Fibroblast of lung (primary cell): ENCODE measurements around the gene ANKMY1. TPM values are rescaled to one million over a fixed set of nuclear protein-coding genes. Genes with fewer than 3 reads are reported as not detected.

Source experiments
- DNase-seq, 2 donors: peaks; one replicate each; pipeline versions ENCODE4 v3.0.0 to v3.0.0-alpha.2; 2010; ENCODE audit warnings: low read depth in 2 of 2
- H2AFZ ChIP-seq: 2 replicates; pipeline ENCODE4 v1.5.1; 2012; ENCODE audit warnings: low read length, control low read depth, inconsistent platforms
- H3K27ac ChIP-seq: 2 replicates; pipeline ENCODE4 v1.5.1; 2011; ENCODE audit warnings: low read length, control low read depth; ENCODE audit not compliant: insufficient read depth
- H3K27me3 ChIP-seq: 2 replicates; pipeline ENCODE4 v1.5.1; 2011; ENCODE audit warnings: mild to moderate bottlenecking, low read length; ENCODE audit not compliant: control insufficient read depth, insufficient read depth
- H3K36me3 ChIP-seq: 2 replicates; pipeline ENCODE4 v1.5.1; 2011; ENCODE audit warnings: low read length; ENCODE audit not compliant: control insufficient read depth, insufficient read depth
- H3K4me1 ChIP-seq: 2 replicates; pipeline ENCODE4 v1.5.1; 2011; ENCODE audit warnings: low read length; ENCODE audit not compliant: control insufficient read depth, insufficient read depth; ENCODE audit errors: extremely low read depth
- H3K4me2 ChIP-seq: 2 replicates; pipeline ENCODE4 v1.5.1; 2011; ENCODE audit warnings: low read length, control low read depth; ENCODE audit not compliant: insufficient read depth; ENCODE audit errors: extremely low read depth
- H3K4me3 ChIP-seq, 4 experiments: fragments of 200-600 bp in 1 of 4; sonication (generic) in 1 of 4; replicated peaks in 1 of 4; 2 replicates each; pipeline ENCODE4 v1.5.1; 2011 to 2016; ENCODE audit warnings: low read length in 4 of 4, low read depth in 3 of 4, mild to moderate bottlenecking in 3 of 4, control low read depth in 2 of 4, inconsistent platforms in 1 of 4, mixed read lengths in 1 of 4; ENCODE audit not compliant: insufficient read depth in 1 of 4; ENCODE audit errors: control extremely low read depth in 1 of 4
- H3K79me2 ChIP-seq: 2 replicates; pipeline ENCODE4 v1.5.1; 2012; ENCODE audit warnings: mild to moderate bottlenecking, low read length, inconsistent platforms; ENCODE audit not compliant: control insufficient read depth, insufficient read depth
- H3K9ac ChIP-seq: 2 replicates; pipeline ENCODE4 v1.5.1; 2011; ENCODE audit warnings: mild to moderate bottlenecking, low read length, control low read depth; ENCODE audit not compliant: insufficient read depth
- H3K9me3 ChIP-seq: 2 replicates; pipeline ENCODE4 v1.5.1; 2012; ENCODE audit warnings: low read depth, low read length; ENCODE audit not compliant: control insufficient read depth, insufficient read depth
- H4K20me1 ChIP-seq: 2 replicates; pipeline ENCODE4 v1.5.1; 2011; ENCODE audit warnings: low read length; ENCODE audit not compliant: control insufficient read depth, insufficient read depth; ENCODE audit errors: extremely low read depth
- CTCF ChIP-seq, 2 donors: IDR thresholded peaks in 1 of 2; conservative IDR thresholded peaks in 1 of 2; 1 replicate in 1 of 2; 2 replicates in 1 of 2; pipeline ENCODE4 v1.5.1; 2011 to 2012; ENCODE audit warnings: low read length in 2 of 2, control low read depth in 1 of 2, inconsistent platforms in 1 of 2, low read depth in 1 of 2, mild to moderate bottlenecking in 1 of 2
- EZH2 ChIP-seq: IDR thresholded peaks from 2 replicates; pipeline ENCODE4 v1.5.1; 2012; ENCODE audit warnings: low read length, control low read depth, mild to moderate bottlenecking; ENCODE audit errors: missing control alignments
- polyA plus RNA-seq, 2 donors: library from polyadenylated mRNA; depleted of rRNA in 1 of 2; stranded (reverse) in 1 of 2; unstranded in 1 of 2; fragments of >200 nt; gene quantifications; 2 replicates each; pipeline ENCODE4 v1.2.1, GENCODE V29; 2011 to 2012; ENCODE audit warnings: missing spikeins in 1 of 2
- total RNA-seq: library from RNA; depleted of rRNA; stranded (reverse); fragments of >200 nt; gene quantifications from 2 replicates; pipeline ENCODE4 v1.2.1, GENCODE V29; 2014

The ANKMY1 gene
- total and polyA plus RNA-seq, 2 donors (not counting 1 experiment from before 2014, with no cell fraction given): 2.8 to 7.4 TPM

GRCh38 chr2:240451108-240451611 lies 106.6 kb downstream of the ANKMY1 start:
- Histone ChIP-seq H2AFZ (no peak overlapping the region), H3K27ac (no peak overlapping the region), H3K4me2 (no peak overlapping the region), H3K4me1 (peaks cover 11% of the 10 kb centered on the region), H3K27me3 (no peaks in the 10 kb centered on the region), H3K4me3 (no peak overlapping the region), H4K20me1 (peaks cover 2% of the 10 kb centered on the region), H3K9me3 (no peaks in the 10 kb centered on the region), H3K79me2 (peaks cover 55% of the 10 kb centered on the region), H3K9ac (no peak overlapping the region), H3K36me3 (peaks cover under 1% of the 10 kb centered on the region)
- TF ChIP-seq EZH2 (no peak), CTCF (conservative IDR thresholded peaks at IDR 0.05 in 1 of 2, IDR thresholded peaks at IDR 0.05 in 1 of 2; ENCODE audit: low read depth in 1 of 2, low read length in 2 of 2) (no peak)
- peak in 1 of 2 donors; percentile 19 for DNase-seq

- no peak overlapping the region for H3K4me3 ChIP-seq
- peaks cover 11% of the 10 kb centered on the region for H3K4me1 ChIP-seq
- no peak overlapping the region for H3K9ac ChIP-seq
- no peak for DNase-seq
- H3K9me3 ChIP-seq: no peaks in the 10 kb centered on the region
- H3K27me3 ChIP-seq: no peaks in the 10 kb centered on the region
- H3K79me2 ChIP-seq: peaks cover 60% of the 10 kb centered on the region
- no peak overlapping the region for H3K4me2 ChIP-seq
- TF ChIP-seq CTCF (conservative IDR thresholded peaks at IDR 0.05 in 1 of 2, IDR thresholded peaks at IDR 0.05 in 1 of 2; ENCODE audit: low read depth in 1 of 2, low read length in 2 of 2) (no peak), EZH2 (no peak)
- H2AFZ ChIP-seq: no peak overlapping the region
- peaks cover 3% of the 10 kb centered on the region for H4K20me1 ChIP-seq
- no peak overlapping the region for H3K27ac ChIP-seq
- peaks cover 4% of the 10 kb centered on the region for H3K36me3 ChIP-seq
Observed at GRCh38 chr2:240450532-240451107, 107.2 kb downstream of the ANKMY1 start.

GRCh38 chr2:240449764-240450531 lies 107.8 kb downstream of the ANKMY1 start:
- Histone ChIP-seq H3K4me3 (no peak overlapping the region), H3K79me2 (peaks cover 65% of the 10 kb centered on the region), H3K9me3 (no peaks in the 10 kb centered on the region), H2AFZ (no peak overlapping the region), H4K20me1 (peaks cover 3% of the 10 kb centered on the region), H3K36me3 (peaks cover 4% of the 10 kb centered on the region), H3K27me3 (no peaks in the 10 kb centered on the region), H3K9ac (no peak overlapping the region), H3K4me2 (no peak overlapping the region), H3K4me1 (peaks cover 11% of the 10 kb centered on the region), H3K27ac (no peak overlapping the region)
- TF ChIP-seq CTCF (conservative IDR thresholded peaks at IDR 0.05 in 1 of 2, IDR thresholded peaks at IDR 0.05 in 1 of 2; ENCODE audit: low read depth in 1 of 2, low read length in 2 of 2): no peak
- no peak for TF ChIP-seq EZH2
- DNase-seq: no peak
